Measurements from ENCODE around the gene CPPED1. TPM values are rescaled to one million over a fixed set of nuclear protein-coding genes. Genes with fewer than 3 reads are reported as not detected.

The CPPED1 gene
- total and polyA plus RNA-seq, 8 donors: 8.0 to 178 (median 13.1) TPM

- Histone ChIP-seq H3K27me3 (no peaks in the 10 kb centered on the region), H3K27ac (no peak overlapping the region), H3K9me3 (no peaks in the 10 kb centered on the region), H3K4me3 (no peak overlapping the region), H3K4me1 (no peaks in the 10 kb centered on the region), H3K36me3 (peaks cover 3 to 13% (median 9%) of the 10 kb centered on the region in 4 donors)
- WGBS, 5 donors: 78 to 87% (median 85%) methylated on average over 6 of the region's 6 CpGs
- no peak for TF ChIP-seq POLR2AphosphoS5 (IDR thresholded peaks at IDR 0.05)
- no peak for TF ChIP-seq POLR2A (IDR thresholded peaks at IDR 0.05)
- no peak for TF ChIP-seq EP300 (IDR thresholded peaks at IDR 0.05)
- TF ChIP-seq, protein P1, sequence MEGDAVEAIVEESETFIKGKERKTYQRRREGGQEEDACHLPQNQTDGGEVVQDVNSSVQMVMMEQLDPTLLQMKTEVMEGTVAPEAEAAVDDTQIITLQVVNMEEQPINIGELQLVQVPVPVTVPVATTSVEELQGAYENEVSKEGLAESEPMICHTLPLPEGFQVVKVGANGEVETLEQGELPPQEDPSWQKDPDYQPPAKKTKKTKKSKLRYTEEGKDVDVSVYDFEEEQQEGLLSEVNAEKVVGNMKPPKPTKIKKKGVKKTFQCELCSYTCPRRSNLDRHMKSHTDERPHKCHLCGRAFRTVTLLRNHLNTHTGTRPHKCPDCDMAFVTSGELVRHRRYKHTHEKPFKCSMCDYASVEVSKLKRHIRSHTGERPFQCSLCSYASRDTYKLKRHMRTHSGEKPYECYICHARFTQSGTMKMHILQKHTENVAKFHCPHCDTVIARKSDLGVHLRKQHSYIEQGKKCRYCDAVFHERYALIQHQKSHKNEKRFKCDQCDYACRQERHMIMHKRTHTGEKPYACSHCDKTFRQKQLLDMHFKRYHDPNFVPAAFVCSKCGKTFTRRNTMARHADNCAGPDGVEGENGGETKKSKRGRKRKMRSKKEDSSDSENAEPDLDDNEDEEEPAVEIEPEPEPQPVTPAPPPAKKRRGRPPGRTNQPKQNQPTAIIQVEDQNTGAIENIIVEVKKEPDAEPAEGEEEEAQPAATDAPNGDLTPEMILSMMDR (IDR thresholded peaks at IDR 0.05): no peak
- intact Hi-C loops (cut with DNase I; ENCODE audit: low total_unique reads): no loop called here
- DNase-seq: peak in 1 of 2 donors; percentile 28
Measured at GRCh38 chr16:12688951-12689850, 114.5 kb downstream of the CPPED1 start.

- 69 to 83% (median 74%) methylated on average over 5 of the region's 5 CpGs for WGBS, 5 donors
- no peak for DNase-seq
Measured at GRCh38 chr16:12685806-12686205, 117.9 kb downstream of the CPPED1 start.

DNA sequence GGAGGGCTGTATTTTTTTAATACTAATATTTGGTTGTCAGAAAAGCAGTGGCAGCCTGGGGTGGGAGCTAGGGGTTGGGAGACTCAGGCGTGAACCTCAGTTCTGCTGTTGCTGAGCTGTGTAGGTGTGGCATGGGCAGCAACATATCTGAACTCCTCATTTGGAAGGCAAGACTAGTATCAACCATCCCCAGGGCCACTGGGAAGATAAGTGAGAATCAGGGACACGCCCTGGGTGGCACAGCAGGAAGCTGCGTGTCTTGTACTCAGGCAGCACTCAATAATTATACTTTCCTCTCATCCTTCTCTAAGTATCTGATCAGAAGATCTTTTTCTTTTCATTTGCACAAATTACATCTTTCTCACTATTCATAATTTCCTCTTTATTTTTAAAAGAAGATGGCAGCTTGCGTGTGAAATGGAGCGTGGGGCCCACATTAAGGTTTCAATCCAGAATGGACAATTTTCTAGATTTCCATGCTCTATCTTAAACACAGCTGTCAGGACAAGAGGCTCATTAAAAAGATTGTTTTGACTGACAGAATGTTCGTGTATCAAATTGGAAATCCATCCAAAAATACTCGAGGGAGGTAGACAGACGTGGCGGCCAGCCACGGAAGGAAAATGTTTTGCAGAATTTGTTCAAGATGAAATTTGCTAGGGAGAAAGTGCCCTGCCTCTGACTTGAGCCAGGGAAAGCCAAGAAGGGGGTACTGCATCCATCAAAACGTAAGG is 121.1 kb downstream of the CPPED1 start:
- intact Hi-C loops (cut with DNase I; ENCODE audit: low total_unique reads): no loop called here
- 90 to 95% (median 92%) methylated on average over 11 of the region's 11 CpGs for WGBS, 5 donors

More at GRCh38 chr16:12685806-12686205, 117.9 kb downstream of the CPPED1 start:
- no peak overlapping the region for H3K4me3 ChIP-seq
- no peak overlapping the region for H3K27ac ChIP-seq
- no peaks in the 10 kb centered on the region for H3K27me3 ChIP-seq
- peaks cover 0 to 4% (median 1%) of the 10 kb centered on the region in 4 donors for H3K36me3 ChIP-seq
- H3K9me3 ChIP-seq: no peaks in the 10 kb centered on the region
- intact Hi-C loops (cut with DNase I; ENCODE audit: low total_unique reads): no loop called here
- TF ChIP-seq EP300 (IDR thresholded peaks at IDR 0.05) (no peak), POLR2AphosphoS5 (IDR thresholded peaks at IDR 0.05) (no peak)
- TF ChIP-seq, protein P1 (IDR thresholded peaks at IDR 0.05): no peak
- H3K4me1 ChIP-seq: no peaks in the 10 kb centered on the region

DNA sequence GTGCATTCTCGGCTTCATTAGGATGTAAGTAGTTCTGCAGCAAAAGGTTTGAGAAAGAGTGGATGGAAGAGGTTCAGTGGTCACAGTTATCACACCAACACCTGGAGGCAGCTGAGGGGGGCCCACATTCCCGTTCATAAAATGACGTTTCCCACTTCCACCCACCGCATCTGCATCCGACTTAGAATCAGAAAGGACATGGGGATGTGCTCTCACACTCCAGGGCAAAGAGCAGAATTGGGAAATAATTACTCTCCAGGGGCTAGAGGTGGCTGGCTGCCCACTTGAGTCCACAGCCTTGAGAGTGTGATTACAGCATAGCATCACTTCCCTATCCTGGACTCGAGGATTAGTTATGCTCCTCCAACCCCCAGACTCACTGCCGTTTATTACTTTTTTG is 122.0 kb downstream of the CPPED1 start:
- H3K27me3 ChIP-seq: no peaks in the 10 kb centered on the region
- peaks cover 0 to 4% (median 0%) of the 10 kb centered on the region in 4 donors for H3K36me3 ChIP-seq
- peaks cover 0 to 3% (median 0%) of the 10 kb centered on the region in 4 donors for H3K9me3 ChIP-seq
- no peak overlapping the region for H3K4me3 ChIP-seq
- no peaks in the 10 kb centered on the region for H3K4me1 ChIP-seq
- intact Hi-C loops (cut with DNase I; ENCODE audit: low total_unique reads): no loop called here
- no peak for TF ChIP-seq EP300 (IDR thresholded peaks at IDR 0.05)
- TF ChIP-seq, protein P1 (IDR thresholded peaks at IDR 0.05): no peak
- no peak for TF ChIP-seq POLR2A (IDR thresholded peaks at IDR 0.05)
- TF ChIP-seq POLR2AphosphoS5 (IDR thresholded peaks at IDR 0.05): no peak
- no peak for DNase-seq
- no peak overlapping the region for H3K27ac ChIP-seq
- WGBS, 5 donors: 80 to 91% (median 85%) methylated on average over 7 of the region's 7 CpGs

More for the DNA sequence above, 121.1 kb downstream of the CPPED1 start:
- DNase-seq: no peak
- Histone ChIP-seq H3K27me3 (no peaks in the 10 kb centered on the region), H3K27ac (no peak overlapping the region), H3K4me1 (no peaks in the 10 kb centered on the region), H3K4me3 (no peak overlapping the region), H3K9me3 (peaks cover 0 to 3% (median 0%) of the 10 kb centered on the region in 4 donors), H3K36me3 (peaks cover 0 to 4% (median 0%) of the 10 kb centered on the region in 4 donors)
- no peak for TF ChIP-seq POLR2A (IDR thresholded peaks at IDR 0.05)
- TF ChIP-seq, protein P1 (IDR thresholded peaks at IDR 0.05): no peak
- no peak for TF ChIP-seq POLR2AphosphoS5 (IDR thresholded peaks at IDR 0.05)
- no peak for TF ChIP-seq EP300 (IDR thresholded peaks at IDR 0.05)

All from stomach (tissue), 9 donors.